ENCODE data around the gene RRP8.

The RRP8 gene

DNA sequence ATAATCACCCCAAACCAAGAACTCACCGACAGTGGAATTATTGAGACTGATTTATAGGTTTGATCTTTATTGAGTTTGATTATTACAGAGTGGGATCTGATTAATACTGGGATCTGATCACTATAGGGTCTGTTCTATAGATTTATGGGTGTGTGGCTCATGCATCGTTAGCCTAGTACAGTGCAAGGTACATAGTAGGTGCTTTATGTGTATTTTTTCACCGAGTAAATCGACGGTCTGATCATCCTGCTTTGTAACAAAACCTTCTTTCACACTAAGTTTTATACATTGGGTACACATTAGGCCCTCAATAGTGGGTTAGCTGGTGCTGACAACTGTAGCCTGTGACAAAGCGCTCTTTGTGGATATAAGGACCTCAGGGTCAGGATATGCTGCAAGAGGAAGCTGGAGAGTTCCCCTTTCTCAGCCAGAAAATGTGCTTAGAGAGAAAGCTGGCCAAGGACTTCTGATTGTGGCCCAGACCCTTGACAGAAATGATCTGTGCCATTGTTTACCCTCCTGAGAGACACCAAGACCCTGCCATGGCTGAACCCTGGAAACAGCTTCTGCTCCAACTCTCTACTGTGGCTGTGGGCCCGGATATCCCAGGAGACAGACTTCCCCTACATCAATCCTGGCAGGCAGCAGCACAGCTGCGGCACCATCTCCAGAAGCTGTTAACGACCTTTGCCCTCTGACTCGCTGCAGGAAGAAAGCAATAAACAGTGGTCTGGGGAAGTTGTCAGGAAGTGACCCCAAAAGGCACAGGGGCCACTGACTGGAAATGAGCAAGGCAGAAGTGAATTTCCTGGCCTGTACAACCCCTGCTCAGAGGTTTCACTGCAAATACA lies 31.9 kb upstream of the RRP8 start:
- DNase-seq = no peak
- no peaks in the 10 kb centered on the region for H3K4me1 ChIP-seq (ENCODE audit: low read length)
- no peak overlapping the region for H3K4me2 ChIP-seq (ENCODE audit: low read depth, low read length)
- H3K79me2 ChIP-seq (ENCODE audit: low read length) = no peaks in the 10 kb centered on the region
- no peak overlapping the region for H2AFZ ChIP-seq (ENCODE audit: low read length)
- H4K20me1 ChIP-seq (ENCODE audit: insufficient read depth, low read length) = no peaks in the 10 kb centered on the region
- H3K27me3 ChIP-seq (replicated peaks; ENCODE audit: insufficient read depth, low read length) = no peaks in the 10 kb centered on the region
- no peaks in the 10 kb centered on the region for H3K9me3 ChIP-seq (replicated peaks; ENCODE audit: insufficient read depth, low read length)
- H3F3A ChIP-seq (ENCODE audit: insufficient read depth, low read length) = no peaks in the 10 kb centered on the region
- no peaks in the 10 kb centered on the region for H3K36me3 ChIP-seq (replicated peaks; ENCODE audit: insufficient read depth, low read length)
- H3K9ac ChIP-seq (ENCODE audit: low read length) = no peak overlapping the region
- no peak for TF ChIP-seq EZH2 (optimal IDR thresholded peaks at IDR 0.05; ENCODE audit: low read depth, low read length)
- no peak for TF ChIP-seq EZH2phosphoT487 (IDR thresholded peaks at IDR 0.05; ENCODE audit: low read length)
- TF ChIP-seq, protein P1, sequence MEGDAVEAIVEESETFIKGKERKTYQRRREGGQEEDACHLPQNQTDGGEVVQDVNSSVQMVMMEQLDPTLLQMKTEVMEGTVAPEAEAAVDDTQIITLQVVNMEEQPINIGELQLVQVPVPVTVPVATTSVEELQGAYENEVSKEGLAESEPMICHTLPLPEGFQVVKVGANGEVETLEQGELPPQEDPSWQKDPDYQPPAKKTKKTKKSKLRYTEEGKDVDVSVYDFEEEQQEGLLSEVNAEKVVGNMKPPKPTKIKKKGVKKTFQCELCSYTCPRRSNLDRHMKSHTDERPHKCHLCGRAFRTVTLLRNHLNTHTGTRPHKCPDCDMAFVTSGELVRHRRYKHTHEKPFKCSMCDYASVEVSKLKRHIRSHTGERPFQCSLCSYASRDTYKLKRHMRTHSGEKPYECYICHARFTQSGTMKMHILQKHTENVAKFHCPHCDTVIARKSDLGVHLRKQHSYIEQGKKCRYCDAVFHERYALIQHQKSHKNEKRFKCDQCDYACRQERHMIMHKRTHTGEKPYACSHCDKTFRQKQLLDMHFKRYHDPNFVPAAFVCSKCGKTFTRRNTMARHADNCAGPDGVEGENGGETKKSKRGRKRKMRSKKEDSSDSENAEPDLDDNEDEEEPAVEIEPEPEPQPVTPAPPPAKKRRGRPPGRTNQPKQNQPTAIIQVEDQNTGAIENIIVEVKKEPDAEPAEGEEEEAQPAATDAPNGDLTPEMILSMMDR (IDR thresholded peaks at IDR 0.05; ENCODE audit: low read length) = no peak
- no peak overlapping the region for H3K4me3 ChIP-seq (ENCODE audit: low read length)
- no peaks in the 10 kb centered on the region for H3K9me2 ChIP-seq (replicated peaks; ENCODE audit: insufficient read depth, low read length)
- no peak overlapping the region for H3K27ac ChIP-seq (ENCODE audit: low read length)

DNA sequence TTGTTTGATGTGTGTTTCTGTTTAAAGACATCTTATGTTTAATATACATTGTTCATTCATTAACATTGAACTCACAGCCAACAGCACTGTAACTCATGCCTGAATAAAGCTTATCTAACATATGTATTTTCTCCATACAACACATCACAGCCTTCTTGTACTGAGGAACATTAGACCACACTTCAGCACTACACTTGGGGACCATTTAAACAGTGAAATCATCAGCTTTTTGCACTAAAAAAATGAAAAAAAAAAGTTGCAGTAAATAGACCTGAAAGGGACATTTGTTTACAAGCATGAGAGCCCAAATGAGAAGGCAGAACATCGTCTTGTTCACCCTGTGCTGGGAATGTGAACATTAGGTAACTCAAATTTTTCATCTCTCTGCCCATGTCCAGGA lies 31.1 kb upstream of the RRP8 start:
- no peak overlapping the region for H3K27ac ChIP-seq (ENCODE audit: low read length)
- H3K79me2 ChIP-seq (ENCODE audit: low read length) = no peaks in the 10 kb centered on the region
- H3K4me1 ChIP-seq (ENCODE audit: low read length) = no peaks in the 10 kb centered on the region
- no peak overlapping the region for H2AFZ ChIP-seq (ENCODE audit: low read length)
- no peaks in the 10 kb centered on the region for H3K36me3 ChIP-seq (replicated peaks; ENCODE audit: insufficient read depth, low read length)
- DNase-seq = no peak
- H3K9me2 ChIP-seq (replicated peaks; ENCODE audit: insufficient read depth, low read length) = no peaks in the 10 kb centered on the region
- no peaks in the 10 kb centered on the region for H3K27me3 ChIP-seq (replicated peaks; ENCODE audit: insufficient read depth, low read length)
- no peak overlapping the region for H3K9ac ChIP-seq (ENCODE audit: low read length)
- H4K20me1 ChIP-seq (ENCODE audit: insufficient read depth, low read length) = no peaks in the 10 kb centered on the region
- no peak overlapping the region for H3K4me3 ChIP-seq (ENCODE audit: low read length)
- H3F3A ChIP-seq (ENCODE audit: insufficient read depth, low read length) = no peaks in the 10 kb centered on the region
- TF ChIP-seq, protein P1 (IDR thresholded peaks at IDR 0.05; ENCODE audit: low read length) = no peak
- TF ChIP-seq EZH2phosphoT487 (IDR thresholded peaks at IDR 0.05; ENCODE audit: low read length) = no peak
- H3K4me2 ChIP-seq (ENCODE audit: low read depth, low read length) = no peak overlapping the region
- no peaks in the 10 kb centered on the region for H3K9me3 ChIP-seq (replicated peaks; ENCODE audit: insufficient read depth, low read length)

DNA sequence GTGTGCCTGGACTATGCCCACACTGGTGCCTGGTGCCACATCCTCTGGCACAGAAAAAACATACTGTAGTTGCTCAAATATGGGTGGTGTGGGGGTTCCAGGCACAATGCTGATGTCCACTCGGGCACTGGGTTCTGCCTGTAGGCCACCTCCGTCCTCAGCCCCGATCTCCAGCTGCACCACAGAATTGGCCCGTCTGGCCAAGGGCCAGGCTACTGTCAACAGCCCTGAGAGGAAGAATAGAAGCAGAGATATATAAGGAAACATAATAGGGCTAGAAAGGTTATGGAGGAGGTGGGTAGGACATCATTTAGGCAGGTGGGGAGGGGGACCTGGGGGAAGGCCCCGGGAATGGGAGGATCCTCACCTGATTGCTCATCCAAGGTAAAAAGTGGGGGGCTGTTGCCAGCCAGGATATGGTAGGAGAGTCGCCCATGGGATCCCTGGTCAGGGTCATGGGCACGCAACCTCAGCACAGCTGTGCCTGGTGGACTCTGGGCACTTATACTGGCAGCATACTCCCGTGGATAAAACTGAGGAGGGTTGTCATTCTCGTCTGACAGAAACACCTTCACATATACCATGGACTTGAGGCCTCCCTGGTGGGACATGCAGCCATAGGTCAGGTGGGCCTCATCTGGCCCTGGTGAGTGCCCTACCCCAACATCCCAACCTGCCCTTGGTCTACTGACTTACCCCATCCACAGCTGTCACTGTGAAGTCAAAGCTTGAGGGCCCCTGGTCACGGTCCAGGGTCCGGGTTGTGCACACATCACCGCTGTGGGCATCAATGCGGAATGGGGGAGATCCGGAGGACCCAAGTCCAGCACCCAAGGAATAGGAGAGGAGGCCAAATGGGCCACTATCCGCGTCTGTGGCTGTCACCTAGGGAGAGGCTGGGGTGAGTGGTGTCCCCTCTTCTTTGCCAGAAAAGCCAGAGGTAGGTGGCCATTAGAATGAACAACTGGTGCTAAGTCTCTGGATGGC lies 30.3 kb upstream of the RRP8 start:
- no peaks in the 10 kb centered on the region for H3K4me1 ChIP-seq (ENCODE audit: low read length)
- H3K9ac ChIP-seq (ENCODE audit: low read length) = no peak overlapping the region
- no peak overlapping the region for H3K4me2 ChIP-seq (ENCODE audit: low read depth, low read length)

More for the DNA sequence above, 30.3 kb upstream of the RRP8 start:
- TF ChIP-seq EZH2phosphoT487 (IDR thresholded peaks at IDR 0.05; ENCODE audit: low read length) (no peak), EZH2 (optimal IDR thresholded peaks at IDR 0.05; ENCODE audit: low read depth, low read length) (no peak)
- TF ChIP-seq, protein P1 (IDR thresholded peaks at IDR 0.05; ENCODE audit: low read length) = no peak
- H3K4me3 ChIP-seq (ENCODE audit: low read length) = no peak overlapping the region
- H3F3A ChIP-seq (ENCODE audit: insufficient read depth, low read length) = no peaks in the 10 kb centered on the region
- no peaks in the 10 kb centered on the region for H3K27me3 ChIP-seq (replicated peaks; ENCODE audit: insufficient read depth, low read length)
- H2AFZ ChIP-seq (ENCODE audit: low read length) = no peak overlapping the region
- H3K36me3 ChIP-seq (replicated peaks; ENCODE audit: insufficient read depth, low read length) = no peaks in the 10 kb centered on the region
- no peak for DNase-seq
- no peaks in the 10 kb centered on the region for H3K9me2 ChIP-seq (replicated peaks; ENCODE audit: insufficient read depth, low read length)
- no peak overlapping the region for H3K27ac ChIP-seq (ENCODE audit: low read length)
- no peaks in the 10 kb centered on the region for H3K9me3 ChIP-seq (replicated peaks; ENCODE audit: insufficient read depth, low read length)
- H3K79me2 ChIP-seq (ENCODE audit: low read length) = no peaks in the 10 kb centered on the region
- H4K20me1 ChIP-seq (ENCODE audit: insufficient read depth, low read length) = no peaks in the 10 kb centered on the region

Measured in MM.1S (cell line).